H1 (cell line): ENCODE measurements around the gene CHMP1B.

Source experiments
- CHD2 ChIP-seq: IDR thresholded peaks from 2 replicates; pipeline ENCODE4 v1.6.1; 2012; ENCODE audit warnings: low read length, improper control_type of control experiment
- CREB1 ChIP-seq: IDR thresholded peaks from 2 replicates; pipeline ENCODE4 v1.6.1; 2012; ENCODE audit warnings: inconsistent platforms
- CTCF ChIP-seq, 3 experiments: IDR thresholded peaks; 1 replicate in 2 of 3; 2 replicates in 1 of 3; pipeline versions ENCODE4 v1.5.1 to v1.6.1; 2011; ENCODE audit warnings: low read length in 3 of 3, mild to moderate bottlenecking in 3 of 3, inconsistent platforms in 2 of 3, low read depth in 1 of 3, moderate library complexity in 1 of 3; ENCODE audit not compliant: insufficient read depth in 1 of 3; ENCODE audit errors: control extremely low read depth in 1 of 3
- POLR2A ChIP-seq, 2 experiments: IDR thresholded peaks; 1 replicate in 1 of 2; 2 replicates in 1 of 2; pipeline ENCODE4 v1.6.1; 2011; ENCODE audit warnings: low read depth in 2 of 2, low read length in 2 of 2, mild to moderate bottlenecking in 2 of 2; ENCODE audit errors: control extremely low read depth in 1 of 2
- POLR2AphosphoS5 ChIP-seq: IDR thresholded peaks from 2 replicates; pipeline ENCODE4 v1.6.1; 2011; ENCODE audit warnings: low read depth, low read length
- POU5F1 ChIP-seq: IDR thresholded peaks from 2 replicates; pipeline ENCODE4 v1.6.1; 2011; ENCODE audit warnings: low read depth, mild to moderate bottlenecking, low read length, moderate library complexity
- SIN3A ChIP-seq, 2 experiments: IDR thresholded peaks in 1 of 2; conservative IDR thresholded peaks in 1 of 2; 2 replicates each; pipeline ENCODE4 v1.6.1; 2011 to 2012; ENCODE audit warnings: low read length in 2 of 2, improper control_type of control experiment in 1 of 2, low read depth in 1 of 2, mild to moderate bottlenecking in 1 of 2
- SP2 ChIP-seq: IDR thresholded peaks from 2 replicates; pipeline ENCODE4 v1.6.1; 2012; ENCODE audit warnings: mild to moderate bottlenecking, low read length, inconsistent platforms
- SUZ12 ChIP-seq: fragments of 200-600 bp; sonication (generic); IDR thresholded peaks from 2 replicates; pipeline ENCODE4 v1.6.1; 2012; ENCODE audit warnings: mild to moderate bottlenecking, inconsistent platforms, low read length, moderate library complexity, mixed read lengths
- TAF1 ChIP-seq: IDR thresholded peaks from 2 replicates; pipeline ENCODE4 v1.6.1; 2011; ENCODE audit warnings: mild to moderate bottlenecking, low read depth, low read length

- TF ChIP-seq CREB1 (no peak), CTCF (IDR thresholded peaks at IDR 0.05; ENCODE audit: control extremely low read depth in 1 of 3, insufficient read depth in 1 of 3, low read depth in 1 of 3, low read length in 3 of 3) (no peak), SP2 (no peak), SUZ12 (no peak), POLR2A (IDR thresholded peaks at IDR 0.05; ENCODE audit: control extremely low read depth in 1 of 2, low read depth in 2 of 2, low read length in 2 of 2) (no peak), SIN3A (conservative IDR thresholded peaks at IDR 0.05 in 1 of 2, IDR thresholded peaks at IDR 0.05 in 1 of 2; ENCODE audit: low read depth in 1 of 2, low read length in 2 of 2) (no peak), CHD2 (no peak), POLR2AphosphoS5 (no peak), TAF1 (no peak), POU5F1 (no peak)
These were observed 10.7 kb upstream of the CHMP1B start for GRCh38 chr18:11840493-11840892.
